WTC11 (cell line): ENCODE results near the gene SPATA25. TPM values are rescaled to one million over a fixed set of nuclear protein-coding genes. Genes with fewer than 3 reads are reported as not detected.

ENCODE experiments used
- ATAC-seq: fragments of 200-7000 bp; cut with Tn5 transposase; 2 replicates; pipeline ENCODE4 v1.10.0; 2021; ENCODE audit warnings: mild to moderate bottlenecking, moderate library complexity
- CTCF ChIA-PET: fragments of 300-600 bp; sonication (Branson Sonifier 250); formaldehyde crosslinking; loops from one replicate; lab custom pipeline; 2021; ENCODE audit warnings: antibody characterized with exemption; lab: Charles Lee
- POLR2A ChIA-PET: fragments of 350-600 bp; sonication (Branson Sonifier 250); formaldehyde crosslinking; loops from one replicate; lab custom pipeline; 2021; ENCODE audit warnings: antibody characterized with exemption; lab: Charles Lee
- DNase-seq: peaks from one replicate; pipeline ENCODE4 v3.0.0; 2021; ENCODE audit warnings: low spot score
- H3K27ac Mint-ChIP-seq: 2 replicates; pipeline ENCODE4 v1.8.0; 2021; ENCODE audit warnings: mixed read lengths
- H3K27me3 Mint-ChIP-seq: 2 replicates; pipeline ENCODE4 v1.8.0; 2021; ENCODE audit warnings: low read depth, mild to moderate bottlenecking, moderate library complexity, mixed read lengths
- H3K36me3 Mint-ChIP-seq: 2 replicates; pipeline ENCODE4 v1.8.0; 2021; ENCODE audit warnings: mixed read lengths
- H3K4me1 Mint-ChIP-seq: 2 replicates; pipeline ENCODE4 v1.8.0; 2022; ENCODE audit warnings: mixed read lengths
- H3K4me3 Mint-ChIP-seq: 2 replicates; pipeline ENCODE4 v1.8.0; 2021; ENCODE audit warnings: mild to moderate bottlenecking, moderate library complexity, mixed read lengths
- H3K9me3 Mint-ChIP-seq: 2 replicates; pipeline ENCODE4 v1.8.0; 2021; ENCODE audit warnings: mixed read lengths
- ATF1 ChIP-seq: sonication (generic); formaldehyde crosslinking; IDR thresholded peaks from 2 replicates; pipeline ENCODE4 v1.8.1; 2023; ENCODE audit warnings: mild to moderate bottlenecking, moderate library complexity, missing genetic modification reagents
- ATF2 ChIP-seq: sonication (generic); formaldehyde crosslinking; IDR thresholded peaks from 2 replicates; pipeline ENCODE4 v1.8.1; 2022; ENCODE audit warnings: low read depth, missing genetic modification reagents, borderline replicate concordance
- ATF6 ChIP-seq: sonication (generic); formaldehyde crosslinking; IDR thresholded peaks from 2 replicates; pipeline ENCODE4 v1.8.1; 2023; ENCODE audit warnings: mild to moderate bottlenecking, missing genetic modification reagents
- E2F1 ChIP-seq: sonication (generic); formaldehyde crosslinking; IDR thresholded peaks from 2 replicates; pipeline ENCODE4 v1.8.0; 2022; ENCODE audit warnings: mild to moderate bottlenecking, missing genetic modification reagents
- E2F5 ChIP-seq: sonication (generic); formaldehyde crosslinking; IDR thresholded peaks from 2 replicates; pipeline ENCODE4 v1.8.1; 2022; ENCODE audit warnings: mild to moderate bottlenecking, moderate library complexity, missing genetic modification reagents
- FOXK1 ChIP-seq: sonication (generic); formaldehyde crosslinking; IDR thresholded peaks from 2 replicates; pipeline ENCODE4 v1.8.0; 2022; ENCODE audit warnings: mild to moderate bottlenecking, moderate library complexity, missing genetic modification reagents
- FOXP4 ChIP-seq: sonication (generic); formaldehyde crosslinking; IDR thresholded peaks from 2 replicates; pipeline ENCODE4 v1.8.0; 2022; ENCODE audit warnings: mild to moderate bottlenecking, missing genetic modification reagents
- GRHL2 ChIP-seq: fragments of 250-450 bp; sonication (Bioruptor Pico); IDR thresholded peaks from 2 replicates; pipeline ENCODE4 v1.8.0; 2022; ENCODE audit warnings: mild to moderate bottlenecking, moderate library complexity; ENCODE audit not compliant: insufficient replicate concordance, severe bottlenecking
- HMGA2 ChIP-seq: fragments of 250-450 bp; sonication (Bioruptor Pico); IDR thresholded peaks from 2 replicates; pipeline ENCODE4 v1.4.0; 2021; ENCODE audit warnings: mild to moderate bottlenecking, moderate library complexity
- IRF1 ChIP-seq: sonication (generic); formaldehyde crosslinking; IDR thresholded peaks from 2 replicates; pipeline ENCODE4 v1.8.0; 2023; ENCODE audit warnings: missing genetic modification reagents
- JAZF1 ChIP-seq: fragments of 250-450 bp; sonication (Bioruptor Pico); IDR thresholded peaks from 2 replicates; pipeline ENCODE4 v1.9.0; 2021; ENCODE audit warnings: moderate library complexity, mild to moderate bottlenecking, inconsistent platforms
- JUN ChIP-seq: sonication (generic); formaldehyde crosslinking; IDR thresholded peaks from 2 replicates; pipeline ENCODE4 v1.8.0; 2023; ENCODE audit warnings: mild to moderate bottlenecking, missing genetic modification reagents
- NFYB ChIP-seq: sonication (generic); formaldehyde crosslinking; conservative IDR thresholded peaks from 2 replicates; pipeline ENCODE4 v1.8.0; 2022; ENCODE audit warnings: low read depth, missing genetic modification reagents
- NR1H2 ChIP-seq: sonication (generic); formaldehyde crosslinking; IDR thresholded peaks from 2 replicates; pipeline ENCODE4 v1.9.0; 2021; ENCODE audit warnings: mild to moderate bottlenecking, moderate library complexity, missing genetic modification reagents
- NR2C2 ChIP-seq: sonication (generic); formaldehyde crosslinking; IDR thresholded peaks from 2 replicates; pipeline ENCODE4 v1.8.0; 2022; ENCODE audit warnings: mild to moderate bottlenecking, missing genetic modification reagents
- OVOL2 ChIP-seq: fragments of 250-450 bp; sonication (Bioruptor Pico); IDR thresholded peaks from 2 replicates; pipeline ENCODE4 v1.9.0; 2021; ENCODE audit warnings: mild to moderate bottlenecking, borderline replicate concordance
- PREB ChIP-seq: sonication (generic); formaldehyde crosslinking; IDR thresholded peaks from 2 replicates; pipeline ENCODE4 v1.8.1; 2022; ENCODE audit warnings: mild to moderate bottlenecking, missing genetic modification reagents, moderate library complexity, borderline replicate concordance
- TCF7 ChIP-seq: sonication (generic); formaldehyde crosslinking; IDR thresholded peaks from 2 replicates; pipeline ENCODE4 v1.8.0; 2022; ENCODE audit warnings: mild to moderate bottlenecking, low read depth, missing genetic modification reagents, moderate library complexity
- ZNF232 ChIP-seq: sonication (generic); formaldehyde crosslinking; IDR thresholded peaks from 2 replicates; pipeline ENCODE4 v1.8.0; 2022; ENCODE audit warnings: mild to moderate bottlenecking, missing genetic modification reagents
- ZNF263 ChIP-seq: sonication (generic); formaldehyde crosslinking; IDR thresholded peaks from 2 replicates; pipeline ENCODE4 v1.8.1; 2022; ENCODE audit warnings: low read depth, mild to moderate bottlenecking, moderate library complexity, missing genetic modification reagents
- ZNF281 ChIP-seq: sonication (generic); formaldehyde crosslinking; IDR thresholded peaks from 2 replicates; pipeline ENCODE4 v1.8.0; 2023; ENCODE audit warnings: mild to moderate bottlenecking, missing genetic modification reagents
- ZNF416 ChIP-seq: fragments of 250-450 bp; sonication (Bioruptor Pico); IDR thresholded peaks from 2 replicates; pipeline ENCODE4 v1.9.0; 2021; ENCODE audit warnings: mild to moderate bottlenecking, inconsistent platforms
- ZNF423 ChIP-seq: fragments of 250-450 bp; sonication (Bioruptor Pico); IDR thresholded peaks from 2 replicates; pipeline ENCODE4 v2.1.2; 2022; ENCODE audit warnings: mild to moderate bottlenecking, moderate library complexity
- total RNA-seq: library from RNA; stranded (reverse); gene quantifications from 3 replicates; pipeline ENCODE4 v1.2.3, GENCODE V29; 2021

The SPATA25 gene
- total RNA-seq, 1 experiment from 2014 or later: 3.7 TPM

- no peak overlapping the region for H3K4me3 Mint-ChIP-seq
- peaks cover 28% of the 10 kb centered on the region for H3K36me3 Mint-ChIP-seq
- TF ChIP-seq FOXP4 (CRISPR knock-in tag): no peak
- TF ChIP-seq JAZF1: no peak
- no peak for TF ChIP-seq HMGA2
- no peak for TF ChIP-seq GRHL2
- no peak for TF ChIP-seq FOXK1 (CRISPR knock-in tag)
- no peak for TF ChIP-seq TCF7 (CRISPR knock-in tag)
- TF ChIP-seq ATF6: no peak
- TF ChIP-seq E2F1 (CRISPR knock-in tag): no peak
- no peak for TF ChIP-seq PREB (CRISPR knock-in tag)
- TF ChIP-seq ZNF423 (CRISPR knock-in tag): no peak
- no peak for TF ChIP-seq JUN (CRISPR knock-in tag)
- TF ChIP-seq ATF2 (CRISPR knock-in tag): no peak
- no peak for TF ChIP-seq NFYB (CRISPR knock-in tag)
- TF ChIP-seq IRF1 (CRISPR knock-in tag): no peak
- TF ChIP-seq ZNF416 (CRISPR knock-in tag): no peak
- TF ChIP-seq NR1H2 (CRISPR knock-in tag): no peak
- no peak for TF ChIP-seq ZNF263
- TF ChIP-seq, all 79 proteins: peak for 0
- H3K4me1 Mint-ChIP-seq: peaks cover 2% of the 10 kb centered on the region
- ATAC-seq: no peak
- H3K27me3 Mint-ChIP-seq: no peaks in the 10 kb centered on the region
- no peaks in the 10 kb centered on the region for H3K9me3 Mint-ChIP-seq
- H3K27ac Mint-ChIP-seq: no peak overlapping the region
- POLR2A ChIA-PET: no interaction called here
- DNase-seq: no peak
- CTCF ChIA-PET: no interaction called here
Observed at GRCh38 chr20:45897289-45897688, 9.9 kb upstream of the SPATA25 start.

GRCh38 chr20:45896641-45897161, 9.3 kb upstream of the SPATA25 start:
- H3K27me3 Mint-ChIP-seq: no peaks in the 10 kb centered on the region
- no peak for TF ChIP-seq E2F5 (CRISPR knock-in tag)
- no peak for TF ChIP-seq TCF7 (CRISPR knock-in tag)
- TF ChIP-seq ZNF281 (CRISPR knock-in tag): no peak
- TF ChIP-seq ZNF232 (CRISPR knock-in tag): no peak
- TF ChIP-seq OVOL2: no peak
- TF ChIP-seq NR2C2: no peak
- no peak for TF ChIP-seq IRF1 (CRISPR knock-in tag)
- no peak for TF ChIP-seq ATF1 (CRISPR knock-in tag)
- no peak for TF ChIP-seq HMGA2

More at GRCh38 chr20:45896641-45897161, 9.3 kb upstream of the SPATA25 start:
- peaks cover 6% of the 10 kb centered on the region for H3K4me1 Mint-ChIP-seq
- peaks cover 23% of the 10 kb centered on the region for H3K36me3 Mint-ChIP-seq
- H3K27ac Mint-ChIP-seq: no peak overlapping the region
- ATAC-seq (no peak), DNase-seq (no peak)
- ChIA-PET POLR2A (no interaction called here), CTCF (no interaction called here)
- H3K9me3 Mint-ChIP-seq: no peaks in the 10 kb centered on the region
- no peak overlapping the region for H3K4me3 Mint-ChIP-seq
